ENCODE data around the gene DUSP15.
A peak's percentile ranks its signal among the peaks of the same experiment; 100 is the strongest.
"Not testable (repeated sequence)": the region's sequence is repeated elsewhere in the genome, so short reads cannot be mapped to it uniquely, and the experiment has no call there.

DUSP15 gene

DNA sequence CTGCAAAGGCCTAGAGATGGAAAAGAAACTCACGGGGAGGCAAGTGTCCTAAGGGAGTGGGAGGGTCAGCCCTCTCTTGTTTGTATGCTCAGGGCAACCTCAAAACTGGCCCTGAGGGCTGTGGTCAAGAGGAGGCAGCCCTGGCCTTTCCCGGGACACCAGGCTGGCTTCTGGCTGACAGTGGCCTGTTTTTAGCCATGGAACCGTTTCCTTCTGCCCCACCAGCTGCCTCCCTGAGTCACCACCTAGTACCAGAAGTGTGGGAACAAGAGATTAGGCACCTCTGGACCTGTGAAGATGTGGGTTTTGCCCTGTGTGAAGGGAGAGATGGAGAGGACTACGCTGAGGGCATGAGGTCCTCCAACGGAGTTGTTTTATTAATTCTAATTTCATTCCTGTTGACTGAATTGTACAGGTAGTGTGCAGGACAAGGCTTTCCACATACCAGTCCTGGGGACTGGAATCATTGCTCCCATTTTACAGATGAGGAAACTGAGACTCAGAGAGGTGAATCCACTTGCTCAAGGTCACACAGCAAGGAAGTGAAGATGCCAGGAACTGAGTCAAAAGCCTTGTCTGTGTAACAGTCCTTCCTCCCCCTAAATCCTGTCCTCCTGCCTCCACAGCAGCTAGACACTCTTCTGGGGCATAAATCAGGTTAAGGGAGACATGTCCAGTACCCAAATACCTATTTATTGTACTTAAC, 30.4 kb downstream of the DUSP15 start:
- DNase-seq (ENCODE audit: low spot score): no peak

DNA sequence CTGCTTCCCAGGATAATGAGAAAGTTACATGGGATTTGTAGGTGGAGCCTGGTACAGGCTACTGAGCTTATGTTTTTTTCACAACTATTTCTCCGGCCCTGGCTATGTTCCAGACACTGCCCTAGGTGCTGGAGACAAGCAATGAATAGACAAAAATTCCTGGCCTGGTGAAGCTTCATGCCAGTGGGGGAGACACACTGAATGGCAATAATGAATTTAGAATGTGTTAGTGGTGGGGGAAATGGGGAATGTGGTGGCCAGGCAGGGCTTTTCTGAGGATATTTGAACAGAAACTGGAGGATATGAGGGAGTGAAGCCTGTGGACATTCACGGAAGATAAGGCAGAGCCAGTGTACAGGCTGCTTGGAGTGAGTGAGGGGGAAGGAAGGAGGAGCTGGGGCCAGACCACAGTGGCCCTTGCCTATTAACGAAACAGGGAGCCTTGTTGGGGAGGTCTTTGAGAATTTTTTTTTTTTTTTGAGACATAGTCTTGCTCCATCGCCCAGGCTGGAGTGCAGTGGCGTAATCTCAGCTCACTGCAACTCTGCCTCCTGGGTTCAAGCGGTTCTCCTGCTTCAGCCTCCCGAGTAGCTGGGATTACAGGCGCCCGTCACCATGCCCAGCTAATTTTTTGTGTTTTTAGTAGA, 31.6 kb downstream of the DUSP15 start:
- DNase-seq (ENCODE audit: low spot score): no peak

DNA sequence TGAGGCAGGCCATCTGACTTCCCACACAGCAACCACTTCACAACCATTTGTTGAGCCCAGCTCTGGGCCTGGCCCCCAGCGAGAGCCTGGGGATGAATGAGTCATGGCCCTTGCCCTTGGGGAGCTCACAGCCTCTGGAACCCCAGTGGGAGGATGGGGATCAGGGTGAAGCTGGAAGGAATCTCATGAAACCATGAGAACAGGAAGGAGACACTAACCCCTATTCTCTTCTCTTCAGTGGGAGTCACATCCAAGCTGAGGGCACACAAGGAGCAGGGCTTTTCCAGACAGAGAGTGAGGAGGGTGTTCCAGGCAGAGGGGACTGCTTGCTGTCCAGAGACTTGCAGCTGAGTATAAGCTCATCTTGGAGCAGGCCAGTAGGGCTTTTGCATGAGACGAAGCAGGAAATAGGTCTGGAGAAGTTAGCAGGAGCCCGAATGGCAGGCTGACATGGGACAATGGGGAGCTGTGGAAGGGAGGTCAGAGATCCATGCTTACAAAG, 32.4 kb downstream of the DUSP15 start:
- no peak for DNase-seq (ENCODE audit: low spot score)

DNA sequence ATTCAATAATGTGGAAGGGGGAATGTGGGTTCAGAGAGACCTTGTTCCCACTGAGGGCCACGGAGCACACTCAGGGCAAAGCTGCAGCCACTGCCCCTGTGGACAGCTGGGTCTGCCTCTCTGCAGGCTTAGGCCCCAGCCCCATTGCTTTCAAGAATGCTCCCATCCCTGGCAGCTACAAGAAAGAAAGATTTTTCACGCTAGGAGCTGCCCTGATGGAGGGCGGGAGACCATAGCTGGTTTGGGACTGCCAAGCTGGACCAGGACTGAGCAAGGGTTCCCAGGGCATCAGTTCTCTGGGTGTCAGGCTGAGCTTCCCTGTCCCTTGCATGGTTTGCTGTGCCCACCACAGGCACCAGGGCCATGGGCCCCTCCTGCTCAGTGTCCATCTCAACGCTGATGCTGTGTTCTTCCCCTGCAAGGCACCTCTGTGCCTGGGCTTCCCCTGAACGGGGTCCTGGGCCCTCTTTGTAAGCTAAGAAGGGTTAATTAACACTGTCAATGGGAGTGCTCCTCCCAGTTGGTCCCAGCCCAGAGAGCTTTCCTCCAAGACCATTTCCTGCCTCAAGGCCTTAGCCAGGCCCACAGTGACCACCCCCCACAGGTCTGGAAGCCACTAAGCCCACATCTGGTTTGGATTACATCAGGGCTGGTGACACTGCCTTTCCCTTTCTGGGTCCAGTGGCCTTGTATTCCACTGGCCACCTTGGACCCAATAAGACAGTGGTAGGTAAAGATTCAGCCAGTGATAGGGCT, 33.3 kb downstream of the DUSP15 start:
- no peak for DNase-seq (ENCODE audit: low spot score)

DNA sequence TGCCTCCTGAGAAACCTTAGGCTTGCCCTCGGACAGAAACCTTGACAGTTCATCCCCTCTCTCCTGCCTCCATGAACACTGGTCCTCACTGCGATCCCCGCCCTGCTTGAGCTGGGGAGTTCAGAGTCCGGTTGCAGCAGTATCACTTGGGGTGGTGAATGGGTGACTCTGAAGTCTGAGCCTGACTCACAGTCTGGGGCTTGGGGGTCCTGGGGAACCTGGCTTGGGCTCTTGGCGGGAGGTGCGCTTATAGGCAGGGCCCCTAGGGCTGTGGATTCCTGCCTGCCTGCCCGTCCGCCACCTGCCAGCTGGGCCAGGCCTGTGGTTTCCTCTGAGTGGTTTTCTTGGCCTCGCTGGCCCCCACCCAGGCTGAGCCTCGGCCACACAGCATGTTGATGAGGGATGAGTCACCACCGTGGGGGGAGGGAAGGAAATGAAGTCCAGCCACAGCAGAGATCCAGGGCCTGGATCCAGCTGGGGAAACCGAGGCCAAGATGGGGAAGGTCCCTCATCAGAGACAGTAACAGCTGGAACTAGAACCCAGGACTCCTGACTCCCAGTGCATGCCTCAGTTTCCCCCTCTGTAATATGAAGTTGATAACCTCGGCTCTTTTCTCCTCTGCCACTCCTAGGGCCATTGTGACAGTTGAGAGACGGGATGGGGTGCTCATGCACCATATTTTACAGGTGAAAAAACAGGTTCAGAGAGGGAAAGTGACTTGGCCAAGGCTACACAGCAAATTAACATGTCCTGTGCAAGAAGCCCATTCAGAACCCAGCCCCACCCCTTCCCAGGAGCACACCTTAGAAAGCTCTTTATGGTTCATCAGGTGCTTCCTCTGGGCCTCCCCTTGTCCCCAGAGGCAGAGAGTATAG, 34.1 kb downstream of the DUSP15 start:
- peak; percentile 71 for DNase-seq (ENCODE audit: low spot score)

DNA sequence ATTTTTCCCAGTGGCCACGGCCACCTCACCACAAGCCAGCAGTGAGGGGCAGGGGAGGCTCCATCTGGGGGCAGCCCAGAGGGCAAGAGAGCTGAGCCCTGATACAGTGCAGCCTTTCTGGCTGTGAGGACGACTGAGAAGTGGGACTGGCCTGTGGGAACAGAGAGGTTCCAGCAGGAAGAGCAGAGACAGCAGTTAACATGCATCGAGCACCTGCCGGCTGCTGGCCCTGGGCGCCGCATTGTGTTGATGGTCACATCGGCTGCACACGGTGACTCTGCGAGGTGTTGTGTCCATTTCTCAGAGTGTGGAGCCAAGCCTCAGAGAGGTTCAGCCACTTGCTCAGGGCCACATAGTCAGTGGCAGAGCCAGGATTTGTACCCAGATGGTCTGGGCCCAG, 34.8 kb downstream of the DUSP15 start:
- no peak for DNase-seq (ENCODE audit: low spot score)

DNA sequence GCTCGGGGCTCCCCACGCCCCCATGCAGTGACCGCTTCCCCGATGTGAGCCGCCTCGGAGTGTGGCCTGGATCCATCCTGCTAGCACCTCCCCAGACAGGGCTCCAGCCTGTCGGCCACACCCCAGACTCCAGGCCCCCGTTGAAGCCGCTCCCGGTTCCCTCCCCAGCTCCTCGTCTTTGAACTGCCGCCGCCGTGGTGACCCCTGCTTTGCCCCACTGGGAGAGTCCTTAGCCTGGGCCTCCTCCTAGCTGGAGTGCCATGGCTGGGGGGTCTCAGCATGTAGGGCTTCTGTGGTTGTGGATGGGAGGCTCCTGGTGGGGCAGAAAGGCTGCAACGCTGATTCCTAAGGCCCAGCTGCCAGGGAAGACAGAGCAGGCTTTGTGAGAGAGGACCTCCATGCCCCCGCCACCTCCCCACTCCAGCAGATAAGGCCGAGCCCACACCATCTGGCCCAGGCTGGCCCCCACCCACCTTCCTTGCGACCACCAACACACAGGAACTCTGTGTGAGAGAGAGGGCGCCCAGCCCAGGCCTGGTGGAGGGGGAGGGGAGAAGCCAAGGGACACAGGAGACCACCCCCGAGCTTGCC, 36.3 kb downstream of the DUSP15 start:
- no peak for DNase-seq (ENCODE audit: low spot score)

DNA sequence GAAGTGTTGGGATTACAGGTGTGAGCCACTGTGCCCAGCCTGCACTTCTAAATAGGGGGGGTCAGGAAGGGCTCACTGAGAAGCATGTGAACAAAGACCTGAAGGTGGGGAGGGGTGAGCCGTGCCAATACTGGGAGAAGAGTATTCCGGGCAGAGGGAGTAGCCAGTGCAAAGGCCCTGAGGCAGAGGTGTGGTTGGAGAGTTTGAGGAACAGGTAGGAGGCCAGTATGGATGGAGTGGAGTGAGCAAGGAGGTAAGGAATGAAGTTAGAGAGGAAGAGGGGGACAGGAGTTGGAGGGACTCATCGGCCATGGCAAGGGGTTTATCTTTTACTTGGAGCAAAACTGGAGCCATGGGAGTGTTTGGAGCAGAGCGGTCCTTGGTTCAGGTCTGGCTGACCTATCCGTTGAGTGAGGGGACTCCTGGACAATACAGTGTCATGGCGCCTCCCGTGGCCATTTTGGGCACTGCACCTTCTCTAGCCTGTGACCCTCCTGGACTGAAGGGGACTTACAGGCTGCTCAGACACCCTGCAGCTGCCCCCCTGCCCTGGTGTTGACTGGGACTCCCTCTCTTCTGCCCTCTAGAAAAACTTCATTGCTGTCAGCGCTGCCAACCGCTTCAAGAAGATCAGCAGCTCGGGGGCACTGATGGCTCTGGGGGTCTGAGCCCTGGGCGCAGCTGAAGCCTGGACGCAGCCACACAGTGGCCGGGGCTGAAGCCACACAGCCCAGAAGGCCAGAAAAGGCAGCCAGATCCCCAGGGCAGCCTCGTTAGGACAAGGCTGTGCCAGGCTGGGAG, 37.0 kb downstream of the DUSP15 start:
- DNase-seq (ENCODE audit: low spot score): no peak

DNA sequence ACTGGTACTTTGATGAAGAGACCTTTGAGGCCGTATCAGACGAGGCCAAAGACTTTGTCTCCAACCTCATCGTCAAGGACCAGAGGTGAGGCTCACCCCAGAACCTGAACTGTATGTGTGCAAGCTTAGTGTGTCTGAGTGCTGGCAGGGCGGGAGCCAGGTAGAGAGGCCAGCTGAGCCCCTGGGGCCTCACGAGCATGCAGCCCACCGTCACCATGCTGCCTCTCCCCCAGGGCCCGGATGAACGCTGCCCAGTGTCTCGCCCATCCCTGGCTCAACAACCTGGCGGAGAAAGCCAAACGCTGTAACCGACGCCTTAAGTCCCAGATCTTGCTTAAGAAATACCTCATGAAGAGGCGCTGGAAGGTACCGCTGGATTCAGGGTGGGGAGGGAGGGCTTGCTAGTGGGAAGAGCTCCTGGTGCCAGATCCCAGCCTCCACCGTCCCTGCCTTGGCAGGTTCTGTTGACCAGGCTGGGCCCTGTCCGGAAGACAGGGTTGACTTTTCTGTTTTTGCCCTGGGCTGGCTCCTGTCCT, 38.5 kb downstream of the DUSP15 start:
- DNase-seq (ENCODE audit: low spot score): no peak

DNA sequence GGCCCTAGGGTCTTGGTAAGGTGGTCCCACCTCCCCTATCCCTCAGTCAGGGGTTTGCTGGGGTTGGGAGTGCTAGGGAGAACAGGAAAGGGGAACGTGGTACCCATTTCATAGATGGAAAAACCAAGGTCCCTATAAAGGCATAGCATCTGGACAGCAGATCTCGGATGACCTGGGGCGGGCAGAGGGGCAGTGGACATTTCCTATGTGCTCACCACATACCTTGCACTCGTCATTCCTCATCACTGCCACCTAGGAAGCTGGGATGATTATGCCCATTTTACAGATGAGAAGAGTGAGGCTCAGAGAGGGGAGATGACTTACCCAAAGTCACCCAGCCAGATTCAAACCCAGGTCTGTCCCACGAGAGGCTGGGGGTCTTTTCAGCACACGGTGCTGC, 39.1 kb downstream of the DUSP15 start:
- no peak for DNase-seq (ENCODE audit: low spot score)

DNA sequence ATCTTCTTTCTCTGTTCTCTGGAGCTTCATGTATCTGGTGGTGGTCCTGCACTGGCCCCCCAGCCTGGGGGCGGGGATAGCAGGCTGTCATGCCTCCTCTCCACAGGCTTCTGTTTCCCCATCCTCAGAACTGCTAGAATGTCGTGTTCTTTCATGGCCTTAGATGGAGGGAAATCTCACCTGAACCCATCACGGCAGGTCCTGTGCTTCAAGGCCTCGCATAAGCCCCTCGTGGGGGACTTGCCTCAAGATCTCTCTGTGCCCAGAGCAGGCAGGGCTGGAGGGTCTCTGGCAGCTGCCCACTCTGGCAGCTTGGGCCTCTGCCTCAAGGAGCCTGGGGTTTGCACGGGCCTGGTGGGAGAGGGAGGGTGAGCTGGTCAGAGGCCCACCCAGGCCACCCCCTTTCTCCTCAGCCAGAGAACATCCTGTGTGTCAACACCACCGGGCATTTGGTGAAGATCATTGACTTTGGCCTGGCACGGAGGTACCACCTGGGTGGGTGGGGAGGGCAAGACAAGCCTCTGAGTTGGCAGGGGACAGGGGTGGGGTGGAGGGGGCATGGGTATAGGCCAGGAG, 39.8 kb downstream of the DUSP15 start:
- DNase-seq (ENCODE audit: low spot score): no peak

DNA sequence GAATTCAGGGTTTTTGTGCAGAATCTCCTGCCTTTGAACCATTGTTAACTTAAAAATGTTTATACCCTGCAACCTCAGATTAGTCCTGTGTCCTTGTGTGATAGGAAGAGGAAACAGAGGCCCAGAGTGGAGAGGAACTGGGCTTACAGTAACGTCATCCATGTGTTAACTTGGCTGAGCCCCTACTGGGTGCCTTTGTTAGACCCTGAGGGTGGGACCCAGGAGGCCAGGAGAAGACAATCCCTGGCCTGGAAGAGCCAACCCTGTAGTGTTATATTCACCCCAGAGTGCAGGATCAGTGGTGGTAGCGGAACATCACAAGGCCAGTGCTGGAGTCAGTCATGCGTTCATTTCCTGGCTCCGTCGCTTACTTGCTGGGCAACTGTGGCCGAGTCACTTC, 40.6 kb downstream of the DUSP15 start:
- DNase-seq (ENCODE audit: low spot score): no peak

DNA sequence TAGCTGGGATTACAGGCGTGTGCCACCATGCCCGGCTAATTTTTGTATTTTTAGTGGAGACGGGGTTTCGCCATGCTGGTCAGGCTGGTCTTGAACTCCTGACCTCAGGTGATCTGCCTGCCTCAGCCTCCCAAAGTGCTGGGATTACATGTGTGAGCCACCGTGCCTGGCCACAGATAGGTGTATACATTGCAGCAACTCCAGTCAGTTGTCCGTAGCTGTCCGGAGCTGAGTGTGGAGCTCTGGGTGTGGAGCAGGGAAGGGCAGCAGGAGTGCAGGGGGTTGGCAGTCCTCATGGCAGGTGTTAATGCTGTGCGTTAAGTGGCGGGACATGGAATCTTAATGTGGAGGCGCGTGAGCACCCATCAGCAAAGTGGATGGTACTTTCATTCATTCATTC, 42.3 kb downstream of the DUSP15 start:
- not testable (repeated sequence) for DNase-seq (ENCODE audit: low spot score)

DNA sequence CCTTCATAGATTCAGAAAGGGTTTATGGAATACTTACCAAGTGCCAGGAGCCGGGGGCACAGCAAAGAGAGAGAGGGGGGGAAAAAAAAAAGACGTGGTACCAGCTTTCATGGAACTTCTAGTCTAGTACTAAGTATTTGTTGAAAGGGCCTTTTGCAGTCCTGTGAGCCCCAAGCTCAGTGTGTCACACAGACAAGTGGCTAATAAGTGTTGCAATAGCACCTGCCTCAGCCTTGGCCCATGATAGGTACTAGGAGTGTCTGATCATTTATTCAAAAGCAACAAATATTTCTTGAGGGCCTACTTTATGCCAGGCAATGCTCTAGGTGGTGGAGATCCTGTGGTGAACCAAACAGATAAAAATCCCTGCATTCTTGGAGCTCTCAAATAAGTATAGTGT, 43.3 kb downstream of the DUSP15 start:
- no peak for DNase-seq (ENCODE audit: low spot score)

DNA sequence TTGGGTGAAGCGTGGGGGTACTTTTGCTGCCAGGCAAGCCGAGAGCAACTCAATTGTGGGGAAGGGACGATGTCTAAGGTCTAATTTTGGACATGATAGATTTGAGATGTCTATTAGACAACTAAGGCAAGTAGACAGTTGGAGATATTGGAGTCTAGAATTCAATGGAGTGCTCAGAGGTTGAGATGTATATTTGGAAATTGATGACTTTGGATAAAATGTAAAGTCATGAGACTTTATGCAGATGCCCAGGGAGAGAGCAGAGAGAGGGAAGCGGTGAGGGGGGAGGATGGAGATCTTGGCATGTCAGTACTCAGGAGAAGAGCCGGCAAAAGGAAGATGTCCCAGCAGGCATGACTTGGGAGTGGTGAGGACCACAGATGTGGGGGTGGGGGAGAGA, 44.3 kb downstream of the DUSP15 start:
- DNase-seq (ENCODE audit: low spot score): no peak

DNA sequence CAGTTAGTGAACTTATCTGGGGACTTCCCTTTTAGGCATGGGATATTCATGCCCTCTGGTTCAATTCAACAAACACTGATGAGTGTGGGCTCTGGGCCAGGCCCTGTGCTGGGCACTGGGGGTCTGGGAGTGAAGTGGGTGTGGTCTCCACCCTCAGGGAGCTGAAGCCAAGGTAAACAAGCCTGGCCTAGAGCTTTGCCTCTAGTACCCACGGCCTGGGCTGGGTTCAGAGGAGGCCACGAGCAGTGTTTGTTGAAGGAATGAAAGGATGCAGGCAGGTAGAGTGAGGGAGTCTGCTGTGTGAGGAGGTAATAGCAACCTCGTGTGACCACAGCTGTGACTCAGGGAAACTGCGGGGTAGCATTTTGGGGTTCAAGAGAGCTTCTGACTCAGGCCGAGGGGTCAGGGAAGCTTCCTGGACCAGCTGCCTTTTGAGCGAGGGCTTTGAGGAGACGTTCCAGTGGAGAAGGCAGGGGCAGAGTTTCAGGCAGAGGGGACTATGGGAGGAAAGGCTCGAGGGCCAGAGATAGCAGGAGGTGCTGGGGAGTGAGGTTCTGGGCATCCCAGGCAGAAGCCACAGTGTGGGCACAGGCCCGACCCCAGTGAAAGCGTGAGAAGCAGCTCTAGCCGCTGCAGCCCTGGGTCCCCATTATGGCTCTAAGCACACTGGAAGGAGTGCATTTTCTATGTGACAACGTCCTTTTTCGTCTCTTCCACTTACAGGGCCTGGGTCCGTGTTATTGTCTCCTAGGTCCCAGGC, 45.6 kb downstream of the DUSP15 start:
- no peak for DNase-seq (ENCODE audit: low spot score)

DNA sequence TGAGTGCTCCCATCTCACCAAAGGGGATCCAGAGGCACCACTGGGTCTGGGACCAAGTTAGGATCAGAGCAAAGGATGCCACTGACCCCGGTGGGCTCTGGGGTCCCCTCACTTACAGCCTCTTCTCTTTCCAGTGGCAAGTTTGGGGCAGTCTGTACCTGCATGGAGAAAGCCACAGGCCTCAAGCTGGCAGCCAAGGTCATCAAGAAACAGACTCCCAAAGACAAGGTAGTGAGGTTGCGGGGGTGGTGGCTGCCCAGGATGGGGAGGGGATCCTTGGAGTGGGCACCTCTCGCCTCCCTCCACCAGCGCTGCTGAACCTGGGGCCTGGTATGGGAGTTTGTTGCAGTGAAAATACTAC, 46.2 kb downstream of the DUSP15 start:
- no peak for DNase-seq (ENCODE audit: low spot score)

DNA sequence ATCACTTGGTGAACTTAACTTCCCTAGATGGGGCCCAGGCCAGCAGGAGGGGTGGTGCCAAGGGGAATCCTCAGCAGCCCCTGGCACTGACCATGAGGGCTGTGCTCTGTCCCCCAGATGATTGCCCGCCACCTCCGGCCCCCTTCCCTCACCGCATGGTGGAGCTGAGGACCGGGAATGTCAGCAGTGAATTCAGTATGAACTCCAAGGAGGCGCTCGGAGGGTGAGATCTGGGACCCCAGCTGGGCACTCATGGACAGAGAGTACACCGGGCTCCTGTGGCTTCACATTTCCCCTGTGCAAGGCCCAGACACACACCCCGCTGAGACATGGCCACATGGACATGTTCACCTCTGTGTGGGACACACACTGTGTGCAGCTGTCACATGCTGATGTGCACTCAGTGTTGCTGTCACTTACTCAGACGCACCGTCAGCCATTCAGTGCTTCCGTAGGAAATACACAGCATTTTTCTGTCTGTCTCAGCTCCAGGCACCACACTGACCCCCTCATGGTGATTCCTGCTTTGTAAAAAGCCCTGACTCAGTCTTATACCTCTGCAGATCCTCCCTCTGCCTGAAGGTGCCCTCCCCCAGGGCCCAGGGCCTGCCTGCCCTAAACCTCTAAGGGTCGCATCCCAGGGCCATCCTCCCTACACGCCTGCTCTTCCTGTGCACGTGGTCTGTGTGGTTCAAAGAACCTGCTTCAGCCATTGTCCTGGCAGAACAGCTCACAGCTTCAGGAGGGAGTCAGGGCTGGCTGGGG, 46.8 kb downstream of the DUSP15 start:
- no peak for DNase-seq (ENCODE audit: low spot score)

All from Ammon's horn (tissue), 1 donor.